Cerebellar nuclear complex (tissue), 1 donor: Measurements from ENCODE around the gene AOAH.
A peak's percentile ranks its signal among the peaks of the same experiment; 100 is the strongest.

Experiments used
- DNase-seq, 2 experiments: peaks; one replicate each; lab custom pipeline; 2025; lab: John Stamatoyannopoulos, UW

The AOAH gene

GRCh38 chr7:36546331-36546730 is 178.0 kb downstream of the AOAH start:
- DNase-seq = peak; percentile 97 to 99

- DNase-seq = peak; percentile 29 to 58
Observed at GRCh38 chr7:36545291-36545690, 179.0 kb downstream of the AOAH start.

- no peak for DNase-seq
Observed at GRCh38 chr7:36538126-36538525, 186.2 kb downstream of the AOAH start.

- DNase-seq = no peak
Observed at GRCh38 chr7:36535866-36536664, 188.2 kb downstream of the AOAH start.

- no peak for DNase-seq
Observed at GRCh38 chr7:36533717-36534116, 190.6 kb downstream of the AOAH start.

GRCh38 chr7:36532981-36533499 is 191.3 kb downstream of the AOAH start:
- no peak for DNase-seq

- DNase-seq = no peak
Observed at GRCh38 chr7:36531951-36532350, 192.3 kb downstream of the AOAH start.

GRCh38 chr7:36530456-36530855 is 193.8 kb downstream of the AOAH start:
- no peak for DNase-seq

GRCh38 chr7:36527549-36527913 is 196.8 kb downstream of the AOAH start:
- DNase-seq = no peak

- DNase-seq = no peak
Observed at GRCh38 chr7:36526863-36527548, 197.3 kb downstream of the AOAH start.

GRCh38 chr7:36523371-36524101 is 200.8 kb downstream of the AOAH start:
- no peak for DNase-seq

GRCh38 chr7:36522453-36523007 is 201.8 kb downstream of the AOAH start:
- DNase-seq = no peak

GRCh38 chr7:36521911-36522310 is 202.4 kb downstream of the AOAH start:
- no peak for DNase-seq

GRCh38 chr7:36521133-36521532 is 203.2 kb downstream of the AOAH start:
- no peak for DNase-seq

GRCh38 chr7:36515847-36516246 is 208.4 kb downstream of the AOAH start:
- DNase-seq = no peak

- DNase-seq = peak; percentile 24 to 82
Observed at GRCh38 chr7:36514289-36515243, 209.7 kb downstream of the AOAH start.

GRCh38 chr7:36513393-36513792 is 210.9 kb downstream of the AOAH start:
- no peak for DNase-seq

- DNase-seq = no peak
Observed at GRCh38 chr7:36512616-36513015, 211.7 kb downstream of the AOAH start.

GRCh38 chr7:36509962-36510361 is 214.3 kb downstream of the AOAH start:
- no peak for DNase-seq

GRCh38 chr7:36507475-36508440 is 216.5 kb downstream of the AOAH start:
- no peak for DNase-seq
